ENCODE results near the gene LZTS2.
"Not testable (repeated sequence)": the region's sequence is repeated elsewhere in the genome, so short reads cannot be mapped to it uniquely, and the experiment has no call there.

LZTS2 gene, protein sequence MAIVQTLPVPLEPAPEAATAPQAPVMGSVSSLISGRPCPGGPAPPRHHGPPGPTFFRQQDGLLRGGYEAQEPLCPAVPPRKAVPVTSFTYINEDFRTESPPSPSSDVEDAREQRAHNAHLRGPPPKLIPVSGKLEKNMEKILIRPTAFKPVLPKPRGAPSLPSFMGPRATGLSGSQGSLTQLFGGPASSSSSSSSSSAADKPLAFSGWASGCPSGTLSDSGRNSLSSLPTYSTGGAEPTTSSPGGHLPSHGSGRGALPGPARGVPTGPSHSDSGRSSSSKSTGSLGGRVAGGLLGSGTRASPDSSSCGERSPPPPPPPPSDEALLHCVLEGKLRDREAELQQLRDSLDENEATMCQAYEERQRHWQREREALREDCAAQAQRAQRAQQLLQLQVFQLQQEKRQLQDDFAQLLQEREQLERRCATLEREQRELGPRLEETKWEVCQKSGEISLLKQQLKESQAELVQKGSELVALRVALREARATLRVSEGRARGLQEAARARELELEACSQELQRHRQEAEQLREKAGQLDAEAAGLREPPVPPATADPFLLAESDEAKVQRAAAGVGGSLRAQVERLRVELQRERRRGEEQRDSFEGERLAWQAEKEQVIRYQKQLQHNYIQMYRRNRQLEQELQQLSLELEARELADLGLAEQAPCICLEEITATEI

DNA sequence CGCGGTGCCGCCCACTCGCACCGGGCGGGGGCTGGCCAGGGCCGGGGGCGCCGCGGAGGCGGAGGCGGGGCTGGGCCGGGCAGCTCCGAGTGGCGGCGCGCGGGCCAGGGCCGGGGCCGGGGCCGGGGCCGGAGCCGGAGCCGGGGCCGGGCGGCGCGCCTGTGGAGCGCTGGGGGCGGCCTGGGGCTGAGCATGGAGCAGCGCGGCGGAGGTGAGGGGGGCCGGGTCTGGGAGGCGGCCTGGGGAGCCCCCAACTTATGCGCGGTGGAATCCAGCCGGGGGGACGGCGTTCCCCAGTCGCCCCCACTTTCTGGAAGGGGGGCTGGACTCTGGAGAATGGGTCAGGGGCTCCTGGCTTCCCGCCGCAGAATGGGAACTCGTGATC is at the start of gene LZTS2:
Gene LZTS2, plus strand, starts transcription at position 67 of the 385 bp plus-strand sequence. CDS start 2,731 bp downstream, outside the sequence.
- no peak for DNase-seq

DNA sequence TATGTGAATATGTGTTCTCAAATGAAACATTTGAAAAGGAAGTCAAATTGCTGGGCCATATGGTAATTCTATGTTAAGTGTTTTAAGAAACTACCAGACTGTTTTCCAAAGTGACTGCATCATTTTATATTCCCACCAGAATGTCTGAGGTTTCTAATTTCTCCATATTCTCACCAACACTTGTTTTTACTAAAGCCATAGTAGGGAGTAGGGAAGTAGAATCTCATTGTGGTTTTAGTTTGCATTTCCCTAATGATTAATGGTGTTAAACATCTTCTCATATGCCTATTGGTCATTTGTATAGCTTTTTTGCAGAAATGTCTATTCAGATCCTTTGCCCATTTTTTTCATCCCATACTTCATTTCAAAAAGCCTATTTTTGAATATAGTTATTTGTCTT is 39.4 kb upstream of the LZTS2 start:
- no peak for DNase-seq

DNA sequence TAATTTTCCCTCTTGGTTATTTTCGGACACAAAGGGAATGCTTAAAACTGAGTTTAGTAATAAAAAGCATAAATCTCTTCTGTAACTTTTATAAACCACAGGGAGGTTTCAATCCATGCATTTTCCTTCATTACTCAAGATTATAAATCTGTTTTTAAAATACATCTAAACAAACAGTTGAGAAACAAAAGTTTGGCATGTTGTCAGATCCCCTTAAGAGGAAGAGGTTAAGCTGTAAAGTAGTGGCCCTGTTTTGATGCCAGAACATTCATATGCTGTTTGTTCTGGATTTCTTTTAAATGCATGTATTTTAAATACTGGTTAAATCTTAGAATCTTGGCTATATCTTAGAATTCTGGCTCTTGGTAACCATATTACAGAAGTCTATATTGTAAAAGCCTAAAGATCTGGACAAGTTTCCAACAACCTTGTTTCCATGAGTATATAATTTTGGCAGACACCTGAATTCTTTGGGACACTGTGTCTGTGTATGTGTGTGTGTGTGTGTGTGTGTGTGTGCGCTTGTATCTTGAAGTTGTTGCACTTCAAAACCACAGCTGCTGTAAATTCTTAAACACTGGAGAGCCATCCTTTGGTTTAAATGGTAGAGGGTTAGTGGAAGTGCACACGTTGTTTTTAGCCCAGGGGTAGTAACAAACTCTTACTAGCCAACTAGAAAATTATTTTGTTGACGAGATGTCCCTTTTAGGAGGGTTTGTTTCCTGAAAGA is 37.1 kb upstream of the LZTS2 start:
- no peak for DNase-seq

DNA sequence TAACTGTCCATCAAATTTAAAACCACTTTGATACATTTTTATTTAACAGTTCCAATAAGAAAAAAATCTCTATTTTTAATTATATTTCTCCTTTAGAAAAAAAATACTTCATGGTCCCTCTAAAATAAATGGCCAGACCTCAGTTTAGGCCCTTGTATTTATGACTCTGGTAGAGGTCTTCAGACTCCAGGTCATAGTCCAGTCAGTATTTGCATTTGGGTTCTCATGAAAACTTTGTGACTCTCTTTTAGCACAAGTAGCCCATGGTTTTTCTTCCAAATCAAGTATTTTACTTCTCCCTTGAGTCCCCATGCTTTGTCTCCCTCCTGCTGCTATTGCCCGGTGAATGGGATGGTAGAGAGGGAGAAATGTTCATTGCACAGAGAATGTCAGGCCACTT is 35.8 kb upstream of the LZTS2 start:
- DNase-seq = no peak

DNA sequence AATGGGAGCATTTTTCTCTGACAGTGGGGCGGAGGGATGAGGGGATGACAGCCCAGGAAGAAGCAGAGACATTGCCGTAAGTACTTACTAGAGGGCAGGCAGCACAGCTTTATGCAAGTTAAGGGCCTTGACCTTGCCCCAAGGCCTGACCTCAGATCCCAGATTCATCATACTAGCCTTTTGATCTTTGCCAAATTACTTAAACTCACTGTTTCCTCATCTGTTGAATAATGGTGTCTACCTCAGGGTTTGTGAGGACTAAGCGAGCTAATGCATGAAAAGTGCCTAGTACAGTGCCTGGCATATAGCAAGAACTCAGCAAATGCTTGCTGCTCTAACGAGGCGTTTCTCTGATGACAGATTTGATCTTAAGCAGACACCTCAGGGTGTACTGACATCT is 33.8 kb upstream of the LZTS2 start:
- no peak for DNase-seq

DNA sequence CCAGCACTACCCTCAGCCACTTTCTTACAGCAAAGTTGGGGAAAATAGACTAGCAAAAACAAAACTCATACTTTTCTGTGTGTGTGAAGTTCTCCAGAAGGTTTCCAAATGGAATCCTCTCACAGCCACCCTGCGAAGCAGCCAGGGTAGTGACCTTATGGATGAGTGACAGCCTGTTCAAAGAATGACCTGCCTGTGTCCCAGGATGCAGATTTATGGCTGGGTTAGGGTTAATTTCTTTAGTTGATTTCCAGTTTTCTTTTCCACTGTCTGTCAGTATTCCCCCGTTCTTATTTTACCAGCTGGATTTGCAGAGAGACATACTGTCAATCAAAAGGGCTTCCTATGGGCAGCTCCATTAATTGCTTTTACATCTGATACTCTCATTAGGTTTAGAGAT is 32.7 kb upstream of the LZTS2 start:
- DNase-seq = no peak

DNA sequence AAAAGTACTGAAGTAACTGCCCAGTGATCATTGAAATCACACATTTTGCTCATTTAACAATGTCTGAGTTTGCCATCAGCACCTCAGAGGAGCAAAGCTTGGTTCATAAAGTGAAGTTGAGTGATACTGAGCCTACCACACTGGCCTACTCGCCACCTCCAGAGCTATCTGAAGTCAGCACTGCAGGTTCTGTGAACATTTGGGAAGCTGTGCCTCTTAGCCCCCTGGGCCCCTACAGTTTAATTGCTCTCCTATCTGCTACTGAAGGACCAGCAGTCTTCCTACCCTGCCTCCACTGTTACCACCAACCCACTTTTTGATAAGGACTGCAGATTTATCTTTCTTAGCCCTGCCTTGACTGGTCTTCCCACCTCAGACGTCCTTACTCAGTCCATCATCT is 32.3 kb upstream of the LZTS2 start:
- DNase-seq = no peak

DNA sequence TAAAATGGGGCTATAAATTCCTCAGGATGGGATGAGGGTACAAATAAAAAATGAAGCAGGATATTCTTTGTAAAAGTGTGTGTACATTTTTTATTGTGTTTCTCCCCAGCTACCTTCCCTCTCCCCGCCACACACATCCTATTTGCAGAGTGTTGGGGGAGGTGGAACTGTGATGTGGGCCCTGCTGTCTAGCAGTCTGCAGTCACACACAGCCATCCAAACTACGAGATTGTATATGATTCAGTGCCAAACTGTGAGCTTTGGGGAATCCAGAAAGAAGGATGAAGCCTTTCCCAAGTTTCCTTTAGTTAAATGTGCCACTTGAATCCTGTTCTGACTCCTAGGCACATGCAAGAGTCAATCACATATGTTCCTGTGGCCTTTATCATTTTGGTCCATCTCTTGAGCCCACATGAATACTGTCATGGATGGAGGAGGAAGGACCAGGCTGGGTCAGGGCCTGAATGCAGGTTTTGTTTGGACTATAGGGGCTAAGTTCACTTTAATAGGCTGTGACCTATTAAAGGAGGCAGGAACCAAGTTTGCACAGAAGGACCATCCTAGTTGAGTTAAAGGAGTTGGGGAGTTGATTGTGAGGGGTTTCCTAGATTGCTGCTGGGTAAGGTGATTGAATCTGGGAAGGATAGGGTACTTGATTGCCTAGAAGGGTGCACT is 31.4 kb upstream of the LZTS2 start:
- DNase-seq = peak in 1 of 2 experiments; percentile 10

DNA sequence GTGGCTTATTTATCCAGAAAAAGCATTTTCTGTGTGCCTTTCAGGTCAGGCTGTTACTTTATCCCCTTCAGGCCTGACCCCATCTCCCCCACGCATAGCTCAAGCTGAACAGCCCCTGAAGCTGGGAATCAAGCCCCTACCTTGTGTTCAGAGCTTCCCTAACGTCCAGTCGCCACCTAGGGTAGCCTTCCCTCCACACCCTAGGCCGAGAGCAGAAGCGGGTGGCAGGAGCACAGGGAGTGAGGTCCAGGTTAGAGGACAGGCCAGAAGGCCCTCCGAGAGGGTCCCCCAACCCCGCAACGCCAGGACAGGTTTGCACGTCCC is 30.8 kb upstream of the LZTS2 start:
- no peak for DNase-seq

DNA sequence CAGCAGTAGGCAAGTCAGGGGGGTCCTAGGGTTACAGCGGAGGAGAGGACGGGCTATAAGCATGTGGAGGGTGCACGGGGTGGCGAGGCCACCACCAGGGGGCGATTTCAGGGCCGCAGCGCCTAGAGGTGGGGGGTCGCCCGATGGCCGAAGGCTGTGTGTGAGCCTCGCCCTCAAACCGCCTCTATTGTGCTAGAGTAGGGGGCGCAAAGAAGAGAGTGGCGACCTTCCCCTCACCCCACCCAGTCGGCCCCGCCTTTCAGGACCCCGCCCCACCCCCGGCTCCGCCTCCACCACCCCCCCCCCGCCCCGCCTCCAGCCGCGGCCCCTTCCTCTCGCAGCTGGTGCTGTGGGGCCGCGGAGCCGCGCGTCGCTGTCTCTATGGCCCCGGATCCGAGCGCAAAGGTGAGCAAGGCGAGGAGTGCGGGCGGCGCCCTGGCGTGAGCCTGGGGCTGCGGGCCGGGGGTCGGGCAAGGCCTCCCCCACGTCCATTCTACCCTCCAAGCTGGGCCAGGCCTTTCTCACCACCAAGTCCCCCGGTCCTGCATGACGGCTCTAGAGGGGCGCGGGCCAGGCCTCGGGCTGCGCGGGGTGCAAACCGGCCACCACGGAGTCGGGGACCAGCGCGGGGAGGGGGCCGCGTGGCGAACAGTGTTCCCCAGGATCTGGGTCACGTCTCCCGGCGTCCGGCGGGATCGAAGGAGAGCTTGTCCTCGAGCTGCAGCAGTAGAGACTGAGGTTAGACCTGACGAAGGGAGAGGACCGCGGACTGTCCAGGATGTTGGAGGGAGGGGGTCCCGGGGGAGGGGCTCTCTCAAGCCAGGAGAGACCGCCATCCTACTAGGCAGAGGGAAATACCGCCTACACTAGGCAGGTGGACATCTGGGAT is 30.2 kb upstream of the LZTS2 start, which contains the start of gene SEMA4G:
Gene SEMA4G, plus strand, starts transcription at position 318 of the 889 bp plus-strand sequence. CDS start 3,409 bp downstream, outside the sequence.
- DNase-seq = peak; percentile 68 to 69

DNA sequence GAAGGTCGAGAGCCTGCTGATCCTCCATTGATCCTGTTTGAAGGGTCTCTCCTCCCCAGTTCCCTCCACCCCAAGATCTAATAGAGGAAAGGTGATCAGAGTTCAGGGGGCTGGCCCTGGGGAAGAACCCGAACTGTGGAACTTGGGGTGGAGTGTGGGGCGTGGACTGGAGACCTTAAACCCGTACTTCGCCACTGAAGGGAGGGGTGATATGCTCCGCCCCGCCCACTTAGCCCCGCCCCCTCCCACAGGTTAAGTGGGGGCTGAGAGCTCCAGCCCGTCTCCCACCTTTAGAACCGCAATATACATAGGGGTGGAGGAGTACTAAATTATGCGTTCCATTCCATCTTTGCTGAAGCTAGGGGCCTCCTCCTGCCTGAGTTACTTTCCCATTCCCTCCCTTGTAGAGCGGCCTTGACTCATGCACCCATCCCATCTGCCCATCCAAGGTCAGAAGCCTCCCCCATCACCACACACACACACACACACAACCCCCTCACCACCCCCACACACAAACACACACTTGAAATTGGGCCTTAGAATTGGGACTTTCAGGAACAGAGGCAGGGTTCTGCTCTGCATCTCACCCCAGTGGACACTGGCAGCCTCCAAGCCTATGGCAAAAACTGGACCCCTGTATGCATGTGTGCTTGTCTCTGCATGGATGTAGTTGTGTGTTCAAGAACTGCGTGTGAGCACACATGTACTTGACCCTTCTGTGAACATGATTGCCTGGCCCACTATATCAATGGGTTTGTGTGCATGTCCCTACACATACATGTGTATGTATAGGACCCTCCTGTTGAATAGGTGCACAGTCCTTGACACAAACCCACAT is 29.3 kb upstream of the LZTS2 start:
- DNase-seq = peak in 1 of 2 experiments; percentile 46

DNA sequence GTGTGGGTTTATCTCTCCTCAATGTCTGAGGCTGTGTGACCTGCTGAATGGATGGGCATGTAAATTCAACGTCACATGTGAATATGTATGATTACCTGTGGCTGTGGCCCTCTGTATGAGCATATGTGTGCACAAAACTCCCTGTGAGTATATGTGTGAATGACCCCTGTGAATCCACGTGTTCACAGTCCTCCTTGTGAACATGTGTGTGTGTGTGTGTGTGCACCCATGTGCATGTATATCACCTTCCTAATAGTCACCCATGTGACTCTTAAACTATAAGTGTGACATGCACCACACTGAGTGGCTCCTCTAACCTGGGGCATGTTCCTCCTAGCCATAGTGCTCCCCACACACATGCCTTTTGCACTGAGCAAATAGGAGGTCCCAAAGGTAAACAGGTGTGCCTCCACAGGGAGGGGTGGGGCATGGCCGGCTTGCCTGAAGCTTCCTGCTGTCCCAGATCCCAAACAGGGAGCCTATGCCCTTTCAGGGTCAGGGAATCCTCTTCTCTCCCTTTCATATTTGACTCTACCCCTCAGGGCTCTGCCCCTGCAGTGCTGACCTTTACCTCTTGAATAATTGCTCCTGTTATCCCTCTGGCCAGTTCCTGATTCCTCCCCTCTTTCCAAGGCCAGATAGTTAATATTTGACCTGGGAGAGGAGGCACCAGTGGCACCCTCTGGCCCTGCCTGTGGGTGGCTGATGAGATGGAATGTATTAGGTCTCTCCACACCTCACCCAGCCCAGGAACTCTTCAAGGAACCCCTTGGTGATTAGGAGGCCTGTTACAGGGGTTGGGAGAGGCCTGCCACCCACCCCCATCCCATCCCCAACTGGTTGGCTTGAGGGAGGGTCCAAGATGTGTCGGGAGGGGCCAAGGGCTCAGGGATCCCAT is 28.4 kb upstream of the LZTS2 start:
- DNase-seq = peak in 1 of 2 experiments; percentile 13

DNA sequence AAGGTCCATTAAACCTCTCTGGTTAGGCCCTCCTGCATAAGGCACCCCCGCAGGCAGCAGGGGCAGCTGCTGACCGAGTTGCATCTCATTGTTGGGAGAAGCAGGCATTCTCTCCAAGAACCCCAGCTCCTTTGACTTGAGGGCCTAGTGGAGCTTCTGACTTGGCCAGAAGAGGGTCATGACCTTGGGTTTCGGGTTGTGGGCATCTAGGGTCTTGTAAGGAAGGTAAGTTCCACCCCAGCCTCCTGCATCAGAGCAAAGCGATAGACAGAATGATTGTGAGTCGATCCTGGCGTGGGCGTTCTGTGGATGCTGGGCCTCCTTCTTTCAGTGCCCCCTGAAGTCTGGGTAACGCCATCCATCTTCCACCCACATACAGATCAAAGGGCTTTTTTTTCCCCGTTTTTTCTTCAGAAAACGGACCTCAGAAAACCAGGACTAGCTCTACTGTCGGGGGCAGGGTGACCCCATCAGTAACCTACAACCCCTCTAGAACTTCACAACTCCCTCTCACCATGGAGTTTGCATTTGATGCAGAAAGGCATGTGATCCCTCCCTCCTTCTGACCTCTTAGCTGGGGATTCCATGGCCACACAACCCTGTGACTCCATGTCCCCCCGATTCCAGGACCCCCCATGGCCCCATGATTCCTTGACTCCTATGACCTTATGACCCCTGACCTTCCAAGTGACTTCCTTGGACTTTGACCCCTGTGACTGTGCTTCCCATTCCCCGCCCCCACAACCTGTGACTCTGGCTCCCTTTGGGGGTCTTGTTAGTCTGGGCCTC is 27.3 kb upstream of the LZTS2 start:
- DNase-seq = peak in 1 of 2 experiments; percentile 25

DNA sequence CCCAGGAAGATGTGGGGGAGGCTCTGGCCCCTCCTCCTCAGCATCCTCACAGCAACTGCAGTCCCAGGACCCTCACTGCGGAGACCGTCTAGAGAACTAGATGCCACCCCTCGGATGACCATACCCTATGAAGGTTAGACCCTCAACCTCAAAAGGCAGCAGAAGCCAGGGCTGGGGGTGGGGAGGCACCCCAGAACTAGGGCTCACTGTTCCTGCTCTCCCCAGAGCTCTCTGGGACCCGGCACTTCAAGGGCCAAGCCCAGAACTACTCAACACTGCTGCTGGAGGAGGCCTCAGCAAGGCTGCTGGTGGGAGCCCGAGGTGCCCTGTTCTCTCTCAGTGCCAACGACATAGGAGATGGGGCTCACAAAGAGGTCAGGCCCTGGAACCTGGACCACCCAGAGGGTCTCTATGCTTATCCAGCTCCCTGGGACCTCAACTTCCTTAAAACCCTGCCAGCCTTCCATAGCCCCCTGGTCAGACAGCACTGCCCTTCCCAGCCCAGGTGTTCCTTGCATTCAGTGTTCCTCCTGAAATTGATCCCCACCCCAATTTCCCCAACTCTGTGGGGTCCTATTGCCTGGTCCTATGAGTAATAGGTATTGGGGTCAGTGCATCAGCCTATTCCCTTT is 26.6 kb upstream of the LZTS2 start:
- DNase-seq = peak in 1 of 2 experiments; percentile 10

DNA sequence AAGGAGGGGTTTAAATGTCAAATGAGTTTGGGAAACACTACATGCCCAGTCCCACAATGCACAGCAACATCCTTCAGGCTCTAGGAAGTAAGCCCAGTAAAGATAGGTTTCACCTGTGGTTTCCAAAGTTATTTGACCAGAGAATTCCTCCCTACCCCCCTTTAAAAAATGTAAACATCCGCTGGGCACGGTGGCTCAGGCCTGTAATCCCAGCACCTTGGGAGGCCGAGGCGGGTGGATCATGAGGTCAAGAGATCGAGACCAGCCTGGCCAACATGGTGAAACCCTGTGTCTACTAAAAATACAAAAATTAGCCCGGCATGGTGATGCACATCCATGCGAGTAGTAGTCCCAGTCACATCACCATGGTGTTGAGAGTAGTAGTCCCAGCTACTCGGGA is 24.2 kb upstream of the LZTS2 start:
- DNase-seq = not testable (repeated sequence)

DNA sequence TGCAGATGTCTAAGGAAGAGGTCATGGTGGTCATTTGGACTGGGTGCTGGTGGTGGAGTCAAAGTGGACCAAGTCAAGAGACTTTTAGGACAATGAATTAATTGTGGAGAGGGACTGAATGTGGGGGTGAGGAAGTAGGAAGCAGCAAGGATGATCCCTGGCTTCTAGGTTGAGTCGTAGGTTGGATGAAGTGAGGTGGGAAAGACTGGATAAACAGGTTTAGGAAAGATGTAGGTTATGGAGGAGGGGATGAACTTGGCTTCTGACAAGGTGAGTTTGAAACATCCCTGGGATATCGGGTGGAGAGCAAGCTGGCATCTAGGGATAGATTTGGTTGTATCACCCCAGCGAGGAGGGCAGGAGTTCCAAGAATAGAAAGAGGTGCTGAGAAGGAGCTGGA is 22.7 kb upstream of the LZTS2 start:
- DNase-seq = peak in 1 of 2 experiments; percentile 1

DNA sequence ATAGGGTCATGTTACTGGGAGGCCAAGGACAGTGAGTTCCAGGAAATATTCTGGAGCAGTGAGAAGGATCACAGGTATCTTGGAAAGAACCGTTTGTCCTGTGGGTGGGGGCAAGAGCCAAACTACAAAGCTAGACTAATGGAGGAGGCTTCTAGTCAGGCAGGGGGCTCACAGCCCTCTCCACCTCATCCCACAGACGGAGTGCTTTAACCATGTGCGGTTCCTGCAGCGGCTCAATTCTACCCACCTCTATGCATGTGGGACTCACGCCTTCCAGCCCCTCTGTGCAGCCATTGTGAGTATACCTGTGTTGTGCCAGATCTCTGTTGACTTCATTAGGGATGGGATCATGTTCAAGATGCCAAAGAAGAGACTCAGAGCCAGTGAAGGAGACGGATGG is 22.2 kb upstream of the LZTS2 start:
- peak in 1 of 2 experiments; percentile 8 for DNase-seq

DNA sequence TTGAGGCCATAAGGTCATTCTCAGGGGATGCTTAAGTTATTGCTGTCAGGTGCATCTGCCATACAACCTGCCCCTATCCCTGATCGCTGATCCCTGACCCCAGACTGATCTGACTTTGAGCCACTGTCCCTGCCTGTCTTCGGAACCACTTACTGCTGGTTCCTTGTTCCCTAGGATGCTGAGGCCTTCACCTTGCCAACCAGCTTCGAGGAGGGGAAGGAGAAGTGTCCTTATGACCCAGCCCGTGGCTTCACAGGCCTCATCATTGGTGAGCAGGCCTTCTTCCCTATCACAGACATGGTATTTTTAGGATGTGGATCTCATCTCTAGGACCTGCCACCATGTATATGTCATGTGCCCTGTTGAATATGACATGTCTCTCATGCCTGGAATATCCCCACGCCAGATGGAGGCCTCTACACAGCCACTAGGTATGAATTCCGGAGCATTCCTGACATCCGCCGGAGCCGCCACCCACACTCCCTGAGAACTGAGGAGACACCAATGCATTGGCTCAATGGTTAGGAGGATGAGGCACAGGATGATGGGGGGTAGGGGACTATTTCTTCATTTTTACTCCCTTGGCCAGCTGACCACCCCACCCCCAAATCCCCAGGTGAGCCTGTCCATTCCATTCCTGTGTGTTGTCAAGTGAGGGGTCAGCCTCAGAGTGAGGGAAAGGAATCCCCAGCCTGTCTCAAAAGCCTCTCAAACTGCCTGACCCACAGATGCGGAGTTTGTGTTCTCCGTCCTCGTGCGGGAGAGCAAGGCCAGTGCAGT is 21.3 kb upstream of the LZTS2 start:
- DNase-seq = no peak
